Panc1 (cell line): ENCODE results near the gene GRIN2A. TPM values are rescaled to one million over a fixed set of nuclear protein-coding genes. Genes with fewer than 3 reads are reported as not detected.

ENCODE experiments used
- ATAC-seq: fragments of 200-7000 bp; cut with Tn5 transposase; 2 replicates; pipeline ENCODE4 v1.9.1; 2020; ENCODE audit warnings: mild to moderate bottlenecking, moderate library complexity
- BruUV-seq: library from RNA; stranded (reverse); fragments of 400-500 nt; replicated peaks from 2 replicates; lab custom pipeline; 2021; lab: Mats Ljungman, UMichigan
- CTCF ChIA-PET: fragments of 300-600 bp; sonication (Branson Sonifier 250); formaldehyde crosslinking; loops from one replicate; lab custom pipeline; 2022; ENCODE audit warnings: antibody characterized with exemption; lab: Charles Lee
- POLR2A ChIA-PET: fragments of 300-600 bp; sonication (Branson Sonifier 250); formaldehyde crosslinking; loops from one replicate; lab custom pipeline; 2022; ENCODE audit warnings: antibody characterized with exemption; lab: Charles Lee
- DNase-seq: peaks from one replicate; pipeline ENCODE4 v3.0.0-alpha.2; 2010; ENCODE audit warnings: low read depth, low spot score
- H3K27ac ChIP-seq: 2 replicates; pipeline ENCODE4 v1.5.1; 2011; ENCODE audit warnings: mild to moderate bottlenecking, low read length, inconsistent platforms
- H3K27me3 ChIP-seq: fragments of 200-500 bp; sonication (Bioruptor generic); 2 replicates; pipeline ENCODE4 v1.6.0; 2014; ENCODE audit warnings: low read length, inconsistent platforms; ENCODE audit not compliant: control insufficient read depth, insufficient read depth
- H3K36me3 ChIP-seq: fragments of 200-500 bp; sonication (Bioruptor generic); 2 replicates; pipeline ENCODE4 v1.5.1; 2014; ENCODE audit warnings: inconsistent platforms, mild to moderate bottlenecking, low read length, moderate library complexity; ENCODE audit not compliant: control insufficient read depth, insufficient read depth
- H3K4me1 ChIP-seq: 2 replicates; pipeline ENCODE4 v1.5.1; 2011; ENCODE audit warnings: inconsistent platforms, mild to moderate bottlenecking, low read length, moderate library complexity; ENCODE audit not compliant: control insufficient read depth, insufficient read depth
- H3K4me3 ChIP-seq, 2 experiments: 2 replicates each; pipeline ENCODE4 v1.5.1; 2011 to 2012; ENCODE audit warnings: low read depth in 2 of 2, low read length in 2 of 2, mild to moderate bottlenecking in 2 of 2, inconsistent platforms in 1 of 2, moderate library complexity in 1 of 2
- H3K9me3 ChIP-seq: fragments of 200-500 bp; sonication (Bioruptor generic); 2 replicates; pipeline ENCODE4 v1.5.1; 2014; ENCODE audit warnings: low read depth, mild to moderate bottlenecking, inconsistent platforms, low read length, moderate library complexity; ENCODE audit not compliant: control insufficient read depth, insufficient read depth
- POLR2AphosphoS5 ChIP-seq: IDR thresholded peaks from 2 replicates; pipeline ENCODE4 v1.6.1; 2012; ENCODE audit warnings: mild to moderate bottlenecking, low read depth, low read length, moderate library complexity
- SIN3A ChIP-seq: IDR thresholded peaks from 2 replicates; pipeline ENCODE4 v1.6.1; 2012; ENCODE audit warnings: low read depth, mild to moderate bottlenecking, low read length, moderate library complexity, borderline replicate concordance; ENCODE audit not compliant: insufficient read depth
- TCF7L2 ChIP-seq: IDR thresholded peaks from 2 replicates; pipeline ENCODE4 v1.6.1; 2011; ENCODE audit warnings: mild to moderate bottlenecking, low read depth, low read length, inconsistent platforms
- in situ Hi-C: cut with HindIII; loops from 2 replicates; pipeline ENCODE4 v1.10.0; 2016; ENCODE audit warnings: low sequenced_read_pairs, low pct_unique_long_range_greater_than_20kb
- intact Hi-C: fragments of 100-400 bp; cut with micrococcal nuclease; formaldehyde crosslinking; loops from one replicate; pipeline ENCODE4 v1.10.0; 2022; ENCODE audit not compliant: unreplicated experiment
- total RNA-seq: library from RNA; stranded (reverse); gene quantifications from one replicate; pipeline ENCODE4 v1.2.1, GENCODE V29; 2021; ENCODE audit not compliant: unreplicated experiment
- TF ChIP-seq, protein P1 (sequence below): fragments of 450-650 bp; IDR thresholded peaks from 2 replicates; pipeline ENCODE4 v1.5.1; 2017; ENCODE audit warnings: mild to moderate bottlenecking
- TF ChIP-seq, protein P2 (sequence below), 2 experiments: IDR thresholded peaks; 2 replicates each; pipeline ENCODE4 v1.6.1; 2011 to 2012; ENCODE audit warnings: low read depth in 2 of 2, control low read depth in 1 of 2, low read length in 1 of 2, mild to moderate bottlenecking in 1 of 2, moderate library complexity in 1 of 2; ENCODE audit not compliant: insufficient read depth in 1 of 2

The GRIN2A gene
- total RNA-seq, 1 experiment from 2014 or later: 12.3 TPM

DNA sequence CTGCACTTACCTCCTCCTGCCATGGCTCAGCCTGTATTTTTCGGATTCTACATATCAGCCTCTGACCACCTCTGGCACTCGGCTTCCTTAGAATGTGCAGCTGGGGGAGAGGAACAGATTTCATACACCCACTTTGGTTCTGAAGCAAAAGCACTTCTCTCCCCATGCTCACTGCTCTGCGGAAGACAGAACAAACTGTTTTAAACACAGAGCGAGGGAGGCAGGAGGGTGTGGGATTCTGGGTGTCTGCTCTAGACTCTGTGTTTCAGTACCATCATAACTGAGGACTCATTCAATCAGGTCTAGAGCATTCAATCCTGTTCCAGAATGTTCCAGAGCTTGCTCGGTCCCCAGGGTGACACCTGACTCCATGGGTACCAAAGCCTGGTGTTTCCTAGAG is 239.1 kb downstream of the GRIN2A start:
- H3K4me1 ChIP-seq: no peaks in the 10 kb centered on the region
- no peak for TF ChIP-seq POLR2AphosphoS5
- POLR2A ChIA-PET: no interaction called here
- no peaks in the 10 kb centered on the region for H3K27me3 ChIP-seq
- CTCF ChIA-PET: no interaction called here
- H3K36me3 ChIP-seq: no peaks in the 10 kb centered on the region
- no peak overlapping the region for H3K27ac ChIP-seq
- H3K4me3 ChIP-seq: no peak overlapping the region
- no peak for DNase-seq
- in situ Hi-C loops: no loop called here
- intact Hi-C loops: no loop called here
- H3K9me3 ChIP-seq: no peaks in the 10 kb centered on the region
- no TSS peak for BruUV-seq
- ATAC-seq: no peak

DNA sequence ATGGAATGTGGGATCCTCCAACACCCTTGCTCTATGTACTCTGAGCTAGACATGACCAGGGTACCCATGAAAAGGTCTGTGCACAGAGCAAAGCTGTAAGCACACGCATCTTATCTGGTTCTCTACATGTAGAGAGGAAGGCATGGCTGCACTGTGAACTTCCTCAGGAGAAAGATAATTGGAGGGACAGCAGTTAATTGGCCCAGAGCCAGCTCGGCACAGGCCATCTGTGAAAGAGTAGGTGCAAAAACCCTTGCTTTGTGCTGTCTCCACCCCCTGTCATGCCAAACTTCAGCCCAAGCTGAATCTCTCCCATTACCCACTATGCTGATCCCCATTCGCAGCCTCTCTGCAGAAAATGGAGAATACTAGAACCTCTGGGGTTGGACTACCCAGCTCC is 241.0 kb downstream of the GRIN2A start:
- in situ Hi-C loops (no loop called here), intact Hi-C loops (no loop called here)
- H3K27ac ChIP-seq: no peak overlapping the region
- no peaks in the 10 kb centered on the region for H3K36me3 ChIP-seq
- no peak overlapping the region for H3K4me3 ChIP-seq
- DNase-seq: no peak
- no peak for ATAC-seq
- no peak for TF ChIP-seq TCF7L2
- TF ChIP-seq, protein P1, sequence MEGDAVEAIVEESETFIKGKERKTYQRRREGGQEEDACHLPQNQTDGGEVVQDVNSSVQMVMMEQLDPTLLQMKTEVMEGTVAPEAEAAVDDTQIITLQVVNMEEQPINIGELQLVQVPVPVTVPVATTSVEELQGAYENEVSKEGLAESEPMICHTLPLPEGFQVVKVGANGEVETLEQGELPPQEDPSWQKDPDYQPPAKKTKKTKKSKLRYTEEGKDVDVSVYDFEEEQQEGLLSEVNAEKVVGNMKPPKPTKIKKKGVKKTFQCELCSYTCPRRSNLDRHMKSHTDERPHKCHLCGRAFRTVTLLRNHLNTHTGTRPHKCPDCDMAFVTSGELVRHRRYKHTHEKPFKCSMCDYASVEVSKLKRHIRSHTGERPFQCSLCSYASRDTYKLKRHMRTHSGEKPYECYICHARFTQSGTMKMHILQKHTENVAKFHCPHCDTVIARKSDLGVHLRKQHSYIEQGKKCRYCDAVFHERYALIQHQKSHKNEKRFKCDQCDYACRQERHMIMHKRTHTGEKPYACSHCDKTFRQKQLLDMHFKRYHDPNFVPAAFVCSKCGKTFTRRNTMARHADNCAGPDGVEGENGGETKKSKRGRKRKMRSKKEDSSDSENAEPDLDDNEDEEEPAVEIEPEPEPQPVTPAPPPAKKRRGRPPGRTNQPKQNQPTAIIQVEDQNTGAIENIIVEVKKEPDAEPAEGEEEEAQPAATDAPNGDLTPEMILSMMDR: no peak
- TF ChIP-seq, protein P2, sequence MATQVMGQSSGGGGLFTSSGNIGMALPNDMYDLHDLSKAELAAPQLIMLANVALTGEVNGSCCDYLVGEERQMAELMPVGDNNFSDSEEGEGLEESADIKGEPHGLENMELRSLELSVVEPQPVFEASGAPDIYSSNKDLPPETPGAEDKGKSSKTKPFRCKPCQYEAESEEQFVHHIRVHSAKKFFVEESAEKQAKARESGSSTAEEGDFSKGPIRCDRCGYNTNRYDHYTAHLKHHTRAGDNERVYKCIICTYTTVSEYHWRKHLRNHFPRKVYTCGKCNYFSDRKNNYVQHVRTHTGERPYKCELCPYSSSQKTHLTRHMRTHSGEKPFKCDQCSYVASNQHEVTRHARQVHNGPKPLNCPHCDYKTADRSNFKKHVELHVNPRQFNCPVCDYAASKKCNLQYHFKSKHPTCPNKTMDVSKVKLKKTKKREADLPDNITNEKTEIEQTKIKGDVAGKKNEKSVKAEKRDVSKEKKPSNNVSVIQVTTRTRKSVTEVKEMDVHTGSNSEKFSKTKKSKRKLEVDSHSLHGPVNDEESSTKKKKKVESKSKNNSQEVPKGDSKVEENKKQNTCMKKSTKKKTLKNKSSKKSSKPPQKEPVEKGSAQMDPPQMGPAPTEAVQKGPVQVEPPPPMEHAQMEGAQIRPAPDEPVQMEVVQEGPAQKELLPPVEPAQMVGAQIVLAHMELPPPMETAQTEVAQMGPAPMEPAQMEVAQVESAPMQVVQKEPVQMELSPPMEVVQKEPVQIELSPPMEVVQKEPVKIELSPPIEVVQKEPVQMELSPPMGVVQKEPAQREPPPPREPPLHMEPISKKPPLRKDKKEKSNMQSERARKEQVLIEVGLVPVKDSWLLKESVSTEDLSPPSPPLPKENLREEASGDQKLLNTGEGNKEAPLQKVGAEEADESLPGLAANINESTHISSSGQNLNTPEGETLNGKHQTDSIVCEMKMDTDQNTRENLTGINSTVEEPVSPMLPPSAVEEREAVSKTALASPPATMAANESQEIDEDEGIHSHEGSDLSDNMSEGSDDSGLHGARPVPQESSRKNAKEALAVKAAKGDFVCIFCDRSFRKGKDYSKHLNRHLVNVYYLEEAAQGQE (IDR thresholded peaks at IDR 0.05; ENCODE audit: insufficient read depth in 1 of 2, low read depth in 2 of 2, low read length in 1 of 2): no peak
- no peak for TF ChIP-seq POLR2AphosphoS5
- no peak for TF ChIP-seq SIN3A
- ChIA-PET CTCF (no interaction called here), POLR2A (no interaction called here)
- no peaks in the 10 kb centered on the region for H3K27me3 ChIP-seq
- no peaks in the 10 kb centered on the region for H3K9me3 ChIP-seq
- no peaks in the 10 kb centered on the region for H3K4me1 ChIP-seq
- no TSS peak for BruUV-seq

DNA sequence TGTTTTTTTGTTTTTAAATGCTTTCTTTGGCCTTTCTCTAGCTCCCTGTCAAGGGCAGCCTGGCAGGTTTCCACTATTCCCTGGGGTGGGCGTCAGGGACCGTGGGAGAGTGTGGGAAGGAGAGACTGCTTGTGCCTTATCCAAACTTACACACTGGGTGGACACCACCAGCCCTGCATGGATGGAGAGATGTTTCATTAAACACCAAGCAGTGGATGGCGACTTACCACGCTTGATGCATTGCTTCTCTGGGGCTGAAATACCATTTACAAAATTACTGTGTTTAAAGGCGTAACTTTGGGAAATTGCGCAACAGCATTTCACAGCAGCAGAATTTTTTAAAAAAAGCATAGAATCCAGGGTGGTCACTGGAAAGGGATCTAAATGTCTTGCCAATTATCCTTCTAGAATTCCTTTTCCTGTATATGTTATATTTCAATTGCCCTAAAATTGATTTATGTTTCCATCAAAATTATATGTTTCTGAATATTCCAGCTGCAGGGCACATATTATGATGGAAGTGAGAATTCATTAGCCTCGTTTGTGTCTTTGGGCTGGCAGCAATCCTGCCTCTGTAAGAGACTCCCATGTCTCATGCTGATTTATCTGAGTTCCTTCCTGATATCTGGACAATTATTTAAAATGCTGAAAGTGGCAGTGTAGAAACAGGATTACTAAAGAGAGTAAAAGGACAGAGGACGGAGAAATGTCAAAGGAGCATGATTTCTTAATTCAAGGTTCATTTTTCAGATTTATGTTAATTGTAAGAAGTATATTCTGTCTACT is 247.3 kb downstream of the GRIN2A start:
- CTCF ChIA-PET: interaction anchor here (0.6 kb wide), 1 partner anchor 291 kb away, joined by 6 read pairs; no protein-coding TSS in a partner anchor
- no TSS peak for BruUV-seq

More for the DNA sequence above, 247.3 kb downstream of the GRIN2A start:
- ATAC-seq: no peak
- in situ Hi-C loops (no loop called here), intact Hi-C loops (no loop called here)
- no peak for DNase-seq
- H3K9me3 ChIP-seq: no peaks in the 10 kb centered on the region
- POLR2A ChIA-PET: no interaction called here
- H3K36me3 ChIP-seq: no peaks in the 10 kb centered on the region
- H3K4me1 ChIP-seq: no peaks in the 10 kb centered on the region
- H3K27me3 ChIP-seq: no peaks in the 10 kb centered on the region
- no peak overlapping the region for H3K4me3 ChIP-seq
- TF ChIP-seq SIN3A: no peak
- no peak for TF ChIP-seq TCF7L2
- no peak for TF ChIP-seq POLR2AphosphoS5
- TF ChIP-seq, protein P1: no peak
- TF ChIP-seq, protein P2 (IDR thresholded peaks at IDR 0.05; ENCODE audit: insufficient read depth in 1 of 2, low read depth in 2 of 2, low read length in 1 of 2): no peak
- no peak overlapping the region for H3K27ac ChIP-seq
